GM18517 (cell line): ENCODE results near the gene PCLAF.
"Not testable (repeated sequence)": the region's sequence is repeated elsewhere in the genome, so short reads cannot be mapped to it uniquely, and the experiment has no call there.

Experiments used
- ATAC-seq: cut with Tn5 transposase; IDR thresholded peaks from one replicate; pipeline ENCODE4 v1.9.1; 2021; ENCODE audit warnings: mild to moderate bottlenecking, moderate library complexity; ENCODE audit not compliant: unreplicated experiment

Gene PCLAF

GRCh38 chr15:64326458-64326857 lies 54.8 kb downstream of the PCLAF start:
- ATAC-seq: not testable (repeated sequence)

DNA sequence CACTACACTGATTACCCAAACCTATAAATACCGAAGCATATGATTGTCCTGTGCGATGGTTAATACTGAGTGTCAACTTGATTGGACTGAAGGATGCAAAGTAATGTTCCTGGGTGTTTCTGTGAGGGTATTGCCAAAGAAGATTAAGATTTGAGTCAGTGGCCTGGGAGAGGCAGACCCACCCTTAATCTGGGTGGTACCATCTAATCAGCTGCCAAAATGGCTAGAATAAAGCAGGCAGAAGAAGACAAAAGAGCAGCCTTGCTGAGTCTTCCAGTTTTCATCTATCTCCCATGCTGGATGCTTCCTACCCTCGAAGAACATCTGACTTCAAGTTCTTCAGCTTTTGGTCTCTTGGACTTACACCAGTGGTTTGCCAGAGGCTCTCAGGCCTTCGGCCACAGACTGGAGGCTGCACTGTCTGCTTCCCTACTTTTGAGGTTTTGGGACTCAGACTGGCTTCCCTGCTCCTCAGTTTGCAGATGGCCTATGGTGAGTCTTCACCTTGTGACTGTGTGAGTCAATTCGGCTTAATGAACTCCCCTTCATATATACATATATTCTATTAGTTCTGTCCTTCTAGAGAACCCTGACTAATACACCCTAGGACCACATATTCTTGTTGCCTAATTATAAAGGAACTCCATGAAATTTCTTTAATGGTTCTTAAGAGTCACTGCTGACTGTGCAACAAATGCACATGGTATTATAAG lies 56.9 kb downstream of the PCLAF start:
- ATAC-seq: no peak

GRCh38 chr15:64315216-64315615 lies 66.0 kb downstream of the PCLAF start:
- no peak for ATAC-seq

- no peak for ATAC-seq
These were observed 66.8 kb downstream of the PCLAF start for GRCh38 chr15:64314456-64314855.
